NCI-H187 (cell line): Measurements from ENCODE around the gene RNF130.
A peak's percentile ranks its signal among the peaks of the same experiment; 100 is the strongest.

Source experiments
- DNase-seq, 2 experiments: peaks; one replicate each; lab custom pipeline; 2025; lab: John Stamatoyannopoulos, UW

RNF130 gene

GRCh38 chr5:180084638-180085561 is 13.3 kb upstream of the RNF130 start:
- DNase-seq: peak in 1 of 2 experiments; percentile 32

- DNase-seq: no peak
Measured at GRCh38 chr5:180083529-180084060, 12.0 kb upstream of the RNF130 start.

- no peak for DNase-seq
Measured at GRCh38 chr5:180082633-180083420, 11.3 kb upstream of the RNF130 start.

- DNase-seq: no peak
Measured at GRCh38 chr5:180081481-180081880, 9.9 kb upstream of the RNF130 start.

GRCh38 chr5:180080486-180081280 is 9.1 kb upstream of the RNF130 start:
- DNase-seq: no peak

GRCh38 chr5:180079702-180080466 is 8.3 kb upstream of the RNF130 start:
- no peak for DNase-seq

- no peak for DNase-seq
Measured at GRCh38 chr5:180078348-180078747, 6.8 kb upstream of the RNF130 start.

- no peak for DNase-seq
Measured at GRCh38 chr5:180077594-180078284, 6.2 kb upstream of the RNF130 start.

GRCh38 chr5:180075703-180076102 is 4.1 kb upstream of the RNF130 start:
- DNase-seq: no peak

GRCh38 chr5:180074462-180074861 is 2.9 kb upstream of the RNF130 start:
- DNase-seq: no peak

GRCh38 chr5:180072556-180072955 is 997 bp upstream of the RNF130 start:
- no peak for DNase-seq

GRCh38 chr5:180072256-180072548 is 643 bp upstream of the RNF130 start:
- DNase-seq: no peak

- peak in 1 of 2 experiments; percentile 11 for DNase-seq
Measured at GRCh38 chr5:180070756-180071530, 616 bp downstream of the RNF130 start.

GRCh38 chr5:180069589-180070247 is 1.8 kb downstream of the RNF130 start:
- no peak for DNase-seq

GRCh38 chr5:180068519-180069090 is 3.0 kb downstream of the RNF130 start:
- DNase-seq: no peak

GRCh38 chr5:180067986-180068385 is 3.6 kb downstream of the RNF130 start:
- DNase-seq: no peak

GRCh38 chr5:180060192-180060591 is 11.4 kb downstream of the RNF130 start:
- no peak for DNase-seq

GRCh38 chr5:180059326-180059725 is 12.2 kb downstream of the RNF130 start:
- DNase-seq: no peak

GRCh38 chr5:180056153-180056552 is 15.4 kb downstream of the RNF130 start:
- no peak for DNase-seq
